ELR (cell line): ENCODE results near the gene EEIG1.
A peak's percentile ranks its signal among the peaks of the same experiment; 100 is the strongest.

Experiments
- DNase-seq: peaks from one replicate; pipeline ENCODE4 v3.0.0-alpha.2; 2015; ENCODE audit warnings: low read depth

EEIG1 gene

DNA sequence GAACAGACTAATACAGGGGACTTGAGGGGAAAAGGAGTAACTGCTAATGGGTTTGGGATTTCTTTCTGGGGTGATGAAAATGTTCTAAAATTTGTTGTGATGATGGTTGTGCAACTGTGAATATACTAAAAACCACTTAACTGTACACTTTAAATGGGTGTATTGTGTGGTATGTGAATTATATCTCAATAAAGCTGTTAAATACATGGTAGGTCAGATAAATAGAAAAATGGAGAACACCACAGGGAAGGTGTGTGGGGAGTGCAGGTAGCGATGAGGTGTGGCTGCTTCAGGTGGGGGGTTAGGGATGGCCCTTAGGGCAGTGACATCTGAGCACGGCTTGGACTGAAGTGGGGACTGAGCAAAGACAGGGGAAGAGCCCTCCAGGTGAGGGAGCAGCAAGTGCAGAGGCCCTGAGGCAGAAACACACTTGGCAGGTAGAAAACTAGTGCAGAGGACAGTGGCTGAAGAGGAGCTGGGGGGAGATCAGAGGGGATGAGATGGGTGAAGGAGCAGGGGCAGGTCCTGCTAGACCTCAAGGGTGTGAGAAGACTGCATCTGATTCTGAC, 20.9 kb downstream of the EEIG1 start:
- no peak for DNase-seq

DNA sequence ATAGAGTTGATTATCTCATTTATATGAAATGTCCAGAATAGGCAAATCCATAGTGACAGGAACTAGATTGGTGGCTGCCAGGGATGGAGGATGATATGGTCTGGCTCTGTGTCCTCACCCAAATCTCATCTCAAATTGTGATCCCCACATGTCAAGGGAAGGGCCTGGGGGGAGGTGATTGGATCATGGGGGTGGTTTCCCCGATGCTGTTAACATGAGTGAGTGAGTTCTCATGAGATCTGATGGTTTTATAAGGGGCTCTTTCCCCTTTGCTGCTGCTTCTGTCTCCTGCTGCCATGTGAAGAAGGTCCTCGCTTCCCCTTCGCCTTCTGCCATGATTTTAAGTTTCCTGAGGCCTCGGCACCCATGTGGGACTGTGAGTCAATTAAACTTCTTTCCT, 21.4 kb downstream of the EEIG1 start:
- DNase-seq, result no peak

DNA sequence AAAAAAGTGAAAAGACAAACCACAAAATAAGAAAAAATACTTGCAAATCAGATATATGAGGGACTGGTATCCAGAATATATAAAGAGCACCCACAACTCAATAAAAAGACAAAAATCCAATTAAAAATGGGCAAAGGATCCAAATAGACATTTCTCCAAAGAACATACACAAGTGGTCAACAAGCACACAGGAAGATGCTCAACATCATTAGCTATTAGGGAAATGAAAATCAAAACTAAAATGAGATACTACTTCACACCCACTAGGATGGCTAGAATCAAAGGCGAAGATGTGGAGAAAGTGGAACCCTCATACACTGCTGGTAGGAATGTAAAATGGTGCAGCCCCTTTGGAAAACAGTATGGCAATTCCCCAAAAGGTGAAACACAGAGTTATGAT, 22.1 kb downstream of the EEIG1 start:
- no peak for DNase-seq

DNA sequence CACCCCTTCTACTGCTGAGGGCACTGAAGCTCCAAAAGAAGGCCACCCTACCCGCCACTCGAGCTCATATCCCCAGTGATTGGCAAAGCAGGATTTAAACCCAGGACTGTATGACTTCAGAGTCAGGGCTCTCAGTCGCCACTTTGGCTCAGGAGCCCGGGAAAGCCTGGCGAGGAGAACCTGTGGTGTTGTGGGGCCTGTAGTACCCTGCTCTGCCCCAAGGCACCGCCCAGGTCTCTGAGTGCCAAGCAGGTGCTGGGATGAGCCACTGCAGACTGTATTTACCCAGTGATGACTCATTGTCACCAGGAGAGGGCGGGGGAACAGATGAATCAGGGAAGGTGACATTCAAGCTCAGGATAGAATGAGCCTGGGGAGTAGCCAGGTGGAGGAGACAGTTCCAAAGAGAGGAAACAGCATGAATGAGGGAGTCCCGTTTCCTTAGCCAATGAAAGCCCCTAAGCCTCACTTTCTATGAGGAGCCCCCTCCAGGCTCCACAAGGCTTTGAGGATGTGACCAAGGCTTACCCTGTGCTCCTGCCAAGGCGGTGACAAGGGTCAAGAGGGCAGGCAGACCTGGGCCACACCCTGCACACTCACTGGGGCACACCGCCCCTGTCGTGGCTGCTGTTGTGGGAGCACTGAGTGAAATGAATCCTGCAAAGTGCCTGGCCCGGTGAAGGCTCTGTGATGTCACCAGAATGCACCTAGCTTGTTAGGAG, 25.3 kb downstream of the EEIG1 start:
- DNase-seq, result peak; percentile 57

DNA sequence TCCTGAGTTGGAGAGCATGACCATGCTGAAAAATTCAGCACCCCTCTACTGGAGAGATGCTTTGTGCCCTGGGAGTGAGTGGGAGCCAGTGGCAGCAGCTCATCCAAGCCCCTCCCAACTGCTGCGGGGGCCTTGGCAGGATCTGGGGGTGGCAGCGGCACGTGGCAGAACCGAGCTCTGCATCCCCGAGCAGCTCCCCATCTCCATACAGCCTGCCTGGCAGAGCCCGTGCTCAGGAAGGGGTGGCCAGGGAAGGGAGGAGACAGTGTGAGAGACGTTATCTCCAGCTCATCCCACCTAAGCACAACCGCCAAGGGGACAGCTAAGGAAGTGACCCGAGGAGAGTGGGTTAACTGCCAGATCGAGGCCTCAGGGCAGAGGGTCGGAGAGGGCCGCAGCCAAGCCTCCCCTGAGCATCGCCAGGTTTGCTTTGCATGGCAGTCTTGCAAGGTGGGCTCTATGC, 25.9 kb downstream of the EEIG1 start:
- DNase-seq, result no peak

DNA sequence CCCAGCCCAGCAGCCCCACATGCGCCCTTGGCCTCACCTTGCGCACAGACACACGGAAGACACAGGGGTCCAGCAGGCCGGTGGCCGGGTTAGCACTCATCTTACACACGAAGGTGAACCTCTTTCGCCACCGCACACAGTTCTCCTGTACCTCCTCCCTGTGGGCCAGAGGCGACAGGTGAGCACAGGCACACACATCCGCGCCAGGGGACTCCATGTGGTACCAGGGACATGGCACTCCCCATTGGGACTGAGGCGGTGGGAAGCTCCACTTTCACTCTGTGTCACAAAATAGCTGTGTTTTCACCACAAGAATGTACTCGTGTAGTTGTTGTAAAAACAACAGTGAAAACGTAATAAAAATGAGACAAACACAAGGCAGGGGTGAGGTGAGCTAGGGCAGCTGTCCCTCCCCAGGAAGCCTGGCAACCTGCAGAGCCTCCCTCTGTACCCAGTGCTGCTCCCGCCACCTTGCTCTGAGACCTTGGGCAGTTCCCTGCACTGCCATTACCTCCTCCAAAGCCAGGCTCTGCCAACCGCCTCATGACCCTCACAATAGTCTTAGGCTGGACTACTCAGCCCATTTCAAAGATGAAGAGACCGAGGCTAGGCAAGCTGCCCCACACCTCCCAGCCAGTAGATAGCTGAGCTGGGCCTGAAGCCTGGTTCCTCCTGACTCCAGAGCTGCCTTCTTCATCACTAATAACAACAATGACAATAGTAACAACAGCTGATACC, 26.9 kb downstream of the EEIG1 start:
- no peak for DNase-seq

DNA sequence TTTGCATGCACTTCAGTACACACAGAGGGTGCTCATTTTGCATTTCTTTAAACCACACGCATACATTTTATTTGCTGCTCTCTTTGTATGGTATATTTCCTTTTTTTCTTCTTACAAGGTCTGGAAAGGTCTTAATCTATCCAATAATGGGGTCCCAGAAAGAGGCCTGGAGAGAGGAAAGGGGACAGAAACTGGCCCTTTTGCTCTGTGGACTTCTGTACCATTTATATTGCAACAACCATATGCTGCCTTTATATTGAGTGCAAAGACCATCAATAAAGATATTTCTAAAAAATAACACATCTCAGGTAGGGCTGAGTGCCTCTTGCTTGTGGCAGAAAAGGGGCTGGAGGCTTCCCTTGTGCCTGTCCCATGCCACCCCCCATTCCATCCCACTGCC, 27.6 kb downstream of the EEIG1 start:
- DNase-seq, result no peak

DNA sequence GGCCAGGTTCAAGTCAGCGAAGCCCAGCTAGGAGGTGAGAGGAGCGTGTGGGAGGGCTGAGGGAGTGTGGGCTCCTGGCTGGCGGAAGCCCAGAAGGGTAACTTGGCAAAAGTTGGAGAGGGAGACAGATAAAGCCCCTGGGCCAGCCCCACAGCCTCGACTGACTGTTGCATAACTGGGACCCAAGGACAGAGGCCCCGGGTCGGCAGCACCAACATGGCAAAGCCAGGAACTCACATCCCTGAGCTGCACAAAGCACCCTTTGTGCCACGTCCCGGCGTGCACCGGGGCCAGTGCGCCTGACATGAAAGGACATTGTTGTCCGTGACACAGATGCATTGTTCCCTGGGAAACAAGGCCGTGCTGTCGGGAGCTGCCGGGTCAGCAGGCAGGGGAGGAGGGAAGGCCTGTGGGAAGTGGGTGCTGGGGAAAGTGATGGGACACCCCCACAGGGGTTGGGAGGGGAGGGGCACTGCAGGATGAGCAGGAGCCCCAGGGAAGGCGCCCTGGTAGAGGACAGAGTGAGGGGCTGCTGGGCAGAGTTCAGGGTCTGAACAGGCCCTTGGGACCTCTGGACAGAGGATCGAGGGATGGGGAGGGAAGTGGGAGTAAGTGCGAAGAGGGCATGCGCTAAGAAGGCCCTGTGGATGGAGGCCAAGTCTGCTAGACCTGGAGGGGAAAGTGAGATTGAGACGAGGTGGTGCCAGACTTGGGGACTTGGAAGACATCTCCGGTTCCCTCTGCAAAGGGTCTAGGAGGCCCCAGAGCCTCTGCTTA, 30.1 kb downstream of the EEIG1 start:
- no peak for DNase-seq

DNA sequence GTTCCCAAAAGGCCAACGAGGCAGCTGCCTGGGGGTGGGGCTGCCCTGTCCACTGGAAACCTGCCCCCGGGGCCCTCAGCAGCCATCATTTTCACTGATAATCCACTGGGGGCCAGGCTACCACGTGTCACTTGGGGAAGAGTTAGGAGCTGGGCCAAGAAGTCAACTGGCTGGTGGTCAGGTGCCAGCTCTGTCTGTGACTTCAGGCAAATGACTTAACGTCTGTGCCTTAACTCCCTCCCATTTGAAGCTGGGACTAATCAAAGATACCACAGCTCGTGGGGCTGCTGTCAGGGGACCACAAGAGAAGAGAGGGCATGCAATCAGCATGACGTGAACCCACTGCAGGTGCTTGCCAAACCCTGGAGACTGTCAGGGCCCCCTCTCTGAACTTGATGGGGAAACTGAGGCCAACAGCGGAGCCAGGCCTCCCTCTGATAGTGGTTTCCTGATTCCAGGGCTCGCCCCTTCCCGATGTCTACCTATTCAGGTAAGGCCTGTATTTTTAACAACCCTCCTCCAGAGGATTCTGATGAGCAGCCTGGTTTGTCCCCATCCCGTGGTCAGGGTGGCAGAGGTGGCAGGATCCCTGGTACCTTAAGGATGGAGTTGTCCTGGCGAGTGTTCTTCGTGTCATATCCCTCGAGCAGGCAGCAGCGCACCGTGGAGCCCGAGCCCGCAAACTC, 30.8 kb downstream of the EEIG1 start:
- no peak for DNase-seq

DNA sequence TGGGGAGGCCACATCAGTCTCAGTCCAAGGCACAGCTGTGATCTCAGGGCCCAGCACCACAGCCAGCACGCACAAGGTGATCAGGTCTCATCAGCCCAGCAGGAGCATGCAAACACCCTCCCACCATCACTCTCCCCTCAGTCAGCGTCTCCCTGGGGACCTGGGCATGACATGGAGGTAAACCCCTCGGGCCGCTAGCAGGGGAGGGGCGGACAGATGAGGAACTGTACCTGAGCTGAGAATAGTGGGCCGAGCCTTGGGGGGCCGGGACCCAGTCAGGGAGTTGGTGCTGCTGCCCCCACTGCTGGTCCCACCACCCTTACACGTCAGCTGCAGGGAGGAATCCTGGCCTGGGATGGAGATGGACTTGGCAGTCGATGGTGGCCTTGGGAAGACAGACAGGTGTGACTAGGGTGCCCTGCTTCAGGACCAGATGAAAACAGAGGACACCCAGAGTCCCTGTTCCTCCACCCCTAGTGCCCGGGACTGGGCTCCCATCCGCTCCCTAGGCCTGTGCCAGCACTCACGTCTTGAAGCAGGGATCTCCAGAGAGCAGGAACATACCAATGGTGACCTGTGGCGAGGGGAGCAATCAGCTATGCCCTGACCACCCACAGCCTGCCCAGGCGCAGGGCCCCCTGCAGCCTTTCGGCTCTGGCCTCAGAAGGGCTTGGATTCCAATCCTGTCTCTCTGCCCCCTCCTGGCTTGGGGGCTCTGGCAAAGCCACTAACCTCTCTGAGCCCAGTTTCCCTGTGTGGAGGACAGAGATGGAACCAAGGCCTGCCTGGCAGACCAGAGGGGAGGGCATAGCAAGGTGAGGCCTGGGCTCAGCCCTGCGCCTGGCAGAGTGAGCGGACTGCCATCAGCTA, 32.7 kb downstream of the EEIG1 start:
- DNase-seq, result no peak

DNA sequence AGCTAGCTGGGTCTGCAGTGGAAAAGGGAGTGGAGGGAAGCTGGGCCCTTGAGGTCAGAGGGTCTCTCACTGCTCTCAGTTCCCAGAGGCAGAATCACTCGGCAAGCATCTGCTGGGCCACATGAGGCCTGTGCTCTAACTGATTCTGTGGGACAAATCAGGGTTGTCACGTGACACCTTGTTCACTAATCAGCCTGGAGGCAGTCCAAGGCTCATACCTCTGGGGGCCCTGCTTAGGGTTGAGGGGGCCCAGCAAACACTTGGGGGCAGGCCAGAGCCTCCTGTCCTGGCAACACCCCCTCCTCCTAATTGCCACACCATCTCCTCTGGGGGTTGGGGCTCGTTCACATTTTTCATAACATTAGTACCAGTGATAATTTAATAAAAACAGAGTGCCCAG, 34.1 kb downstream of the EEIG1 start:
- DNase-seq, result no peak

DNA sequence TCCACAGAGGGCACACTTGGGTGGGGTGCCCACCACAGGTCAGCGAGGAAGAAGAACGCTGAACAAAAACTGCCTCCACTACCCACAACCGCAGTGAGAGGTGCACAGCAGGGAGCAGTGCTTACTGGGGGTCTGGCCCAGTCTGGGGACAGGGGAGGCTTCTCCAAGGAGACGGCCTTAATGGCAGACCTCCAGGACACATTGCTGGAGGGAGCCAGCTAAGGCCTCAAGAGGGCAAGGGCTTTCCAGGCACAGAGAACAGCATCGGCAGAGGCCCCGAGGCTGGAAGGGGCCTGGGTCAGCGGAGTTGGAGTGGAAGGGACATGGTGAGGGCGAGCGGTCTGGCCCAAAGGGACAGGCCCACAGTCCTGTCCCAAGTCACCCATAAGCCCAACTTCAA, 34.8 kb downstream of the EEIG1 start:
- DNase-seq, result no peak

DNA sequence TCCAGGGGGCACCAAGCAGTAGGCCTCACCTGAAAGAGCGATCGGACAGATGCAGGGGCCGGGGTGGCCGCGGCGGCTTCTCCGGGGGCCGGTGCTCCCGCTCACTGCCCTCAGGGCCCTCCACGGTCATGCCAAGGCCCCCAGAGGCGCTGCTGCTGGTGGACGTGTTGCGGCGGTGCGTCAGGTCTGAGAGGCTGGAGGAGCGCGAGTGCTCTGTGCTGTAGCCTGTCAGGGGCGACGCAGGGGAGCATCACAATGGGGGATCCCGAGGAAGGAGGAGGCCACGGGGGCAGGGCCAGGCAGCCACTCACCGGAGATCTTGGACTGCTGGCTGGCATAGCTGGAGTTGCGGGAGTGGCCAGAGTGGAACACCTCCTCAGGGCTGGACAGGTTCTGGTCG, 35.5 kb downstream of the EEIG1 start:
- DNase-seq, result no peak

DNA sequence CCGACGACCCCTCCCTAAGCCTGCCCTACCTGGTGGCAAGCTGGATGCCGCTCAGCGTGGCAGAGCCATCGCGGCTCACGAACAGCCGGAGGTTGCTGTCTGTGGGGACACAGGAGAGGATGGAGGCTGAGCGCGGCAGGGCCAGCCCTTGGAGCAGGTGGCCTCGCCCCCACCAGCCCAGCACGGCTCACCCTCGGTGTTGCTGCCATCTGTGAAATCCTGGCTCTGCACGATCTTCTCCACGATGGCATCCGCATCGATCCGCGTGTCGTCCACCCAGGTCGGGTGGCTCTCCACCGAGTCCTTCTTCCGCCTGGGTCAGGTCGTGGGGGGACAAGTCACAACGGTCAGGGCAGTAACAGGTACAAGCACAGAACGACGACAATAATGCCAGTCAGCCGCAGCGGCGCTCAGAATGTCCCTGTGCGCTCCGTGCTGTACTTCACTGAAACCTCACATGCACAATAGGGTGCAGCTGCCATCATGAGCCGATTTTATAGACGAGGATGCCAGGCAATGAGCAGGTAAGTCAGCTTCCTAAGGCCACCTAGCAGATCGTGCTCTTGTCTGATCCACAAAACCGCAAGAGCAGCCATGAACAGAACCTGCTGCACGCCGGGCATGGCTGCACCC, 36.1 kb downstream of the EEIG1 start:
- DNase-seq, result no peak

DNA sequence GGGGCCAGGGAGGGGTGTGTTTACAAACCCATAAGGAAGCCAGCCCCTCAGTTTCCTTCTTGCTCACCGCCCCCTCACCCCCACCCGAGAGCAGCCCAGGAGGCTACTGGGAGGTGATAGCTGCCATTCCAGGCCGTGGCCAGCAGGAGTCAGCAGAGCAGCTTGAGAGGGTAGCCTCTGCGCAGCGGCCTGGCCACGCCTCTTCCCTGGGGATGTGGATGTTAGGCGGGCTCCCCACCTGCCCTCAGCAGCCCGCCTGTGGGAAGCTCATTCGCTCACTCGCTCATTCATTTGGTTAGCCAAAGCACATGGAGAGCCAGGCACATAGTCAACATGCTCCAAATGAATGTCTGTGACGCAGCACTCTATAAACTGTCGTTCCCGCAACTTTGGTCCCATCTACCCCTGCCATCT, 37.1 kb downstream of the EEIG1 start:
- DNase-seq, result peak; percentile 87

DNA sequence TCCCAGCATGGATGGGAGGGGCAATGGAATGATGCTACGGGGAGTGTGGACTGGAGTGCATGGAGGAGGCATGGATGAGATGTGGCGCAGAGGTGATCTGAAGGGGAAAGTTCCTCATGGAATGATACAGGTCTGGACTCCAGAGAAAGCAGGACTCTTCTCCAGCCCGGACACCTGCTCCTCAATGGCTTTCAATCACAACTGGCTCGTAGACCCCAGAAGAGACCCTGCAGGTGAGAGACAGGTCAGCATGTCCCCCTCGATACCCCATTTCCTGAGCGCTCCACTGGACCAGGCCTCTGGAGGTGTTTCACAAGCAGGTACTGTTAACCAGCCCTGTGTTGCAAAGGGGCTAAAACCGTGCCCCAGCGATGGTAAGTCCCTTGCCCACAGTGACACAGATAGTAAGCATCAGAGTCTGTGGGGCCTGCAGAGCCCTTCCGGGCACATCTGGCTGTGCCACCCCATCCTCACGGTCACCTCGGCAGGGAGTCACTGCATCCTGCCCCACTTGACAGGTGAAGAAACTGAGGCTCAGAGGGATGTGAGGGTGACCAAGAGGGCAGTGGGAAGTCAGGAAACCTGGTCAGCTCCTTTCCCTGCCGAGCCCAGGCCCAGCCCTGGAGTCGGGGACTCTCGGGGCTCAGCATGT, 37.7 kb downstream of the EEIG1 start:
- no peak for DNase-seq

DNA sequence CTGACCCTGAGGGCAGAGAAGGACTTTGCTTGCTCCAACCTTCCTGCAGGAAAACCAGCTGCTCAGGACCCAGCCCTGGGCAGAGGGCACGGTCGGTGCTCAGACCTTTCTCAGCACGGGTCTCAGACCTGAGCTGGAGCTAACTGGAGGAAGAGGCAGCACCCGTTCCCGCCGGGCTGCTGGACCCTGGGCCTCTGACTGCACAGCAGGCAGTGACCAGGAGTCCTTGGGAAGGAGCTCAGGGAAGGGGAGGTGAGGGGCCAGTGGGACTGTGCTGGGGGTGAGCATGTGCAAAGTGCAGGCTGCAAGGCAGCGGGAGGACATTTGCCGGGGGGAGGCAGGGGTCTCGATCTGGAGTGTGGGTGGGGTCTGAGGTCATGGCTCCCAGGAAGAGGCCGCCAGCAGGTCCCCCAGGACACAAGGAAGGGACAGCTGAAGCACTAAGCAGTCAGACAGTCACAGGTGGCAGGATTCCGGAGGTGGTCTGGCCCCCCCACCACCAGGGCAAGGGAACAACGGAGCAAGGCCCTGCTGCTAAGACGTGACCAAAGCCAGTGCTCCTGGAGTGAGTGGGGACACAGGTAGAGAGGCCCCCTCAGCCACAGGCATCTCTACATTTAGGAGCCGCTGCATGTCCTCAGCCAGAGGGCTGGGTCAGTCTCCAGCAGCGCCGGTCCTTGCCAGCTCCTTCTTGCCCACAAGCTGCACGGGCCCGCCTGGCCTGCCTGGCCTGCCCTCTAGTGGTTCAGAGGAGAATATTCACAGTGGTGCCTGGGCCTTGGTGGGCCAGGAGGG, 38.4 kb downstream of the EEIG1 start:
- peak; percentile 73 for DNase-seq

DNA sequence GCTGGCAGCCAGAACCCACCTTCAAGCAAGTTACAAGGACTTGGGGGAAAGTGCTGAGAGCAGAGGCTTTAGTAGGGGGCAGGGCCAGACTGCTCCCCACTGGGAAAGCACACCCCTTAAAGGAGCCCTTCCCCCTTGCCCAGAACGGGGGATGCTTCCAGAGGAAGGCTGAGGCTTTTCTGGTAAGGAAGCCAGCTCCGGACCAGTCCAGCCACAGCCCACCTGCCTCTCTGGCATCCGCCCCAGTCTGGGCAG, 38.9 kb downstream of the EEIG1 start:
- DNase-seq, result no peak
